ENCODE results near the gene ATG14. TPM values are rescaled to one million over a fixed set of nuclear protein-coding genes. Genes with fewer than 3 reads are reported as not detected.
A peak's percentile ranks its signal among the peaks of the same experiment; 100 is the strongest.
"Not testable (repeated sequence)": the region's sequence is repeated elsewhere in the genome, so short reads cannot be mapped to it uniquely, and the experiment has no call there.

Gene ATG14
- total RNA-seq, 1 donor from 2014 or later: 21.7 TPM

DNA sequence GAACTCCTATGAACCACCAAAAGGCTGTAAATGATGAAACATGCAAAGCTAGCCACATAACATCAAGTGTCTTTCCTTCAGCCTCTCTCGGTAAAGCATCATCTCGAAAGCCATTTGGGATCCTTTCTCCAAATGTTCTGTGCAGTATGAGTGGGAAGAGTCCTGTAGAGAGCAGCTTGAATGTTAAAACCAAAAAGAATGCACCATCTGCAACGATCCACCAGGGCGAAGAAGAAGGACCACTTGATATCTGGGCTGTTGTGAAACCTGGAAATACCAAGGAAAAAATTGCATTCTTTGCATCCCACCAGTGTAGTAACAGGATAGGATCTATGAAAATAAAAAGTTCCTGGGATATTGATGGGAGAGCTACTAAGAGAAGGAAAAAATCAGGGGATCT lies 61.2 kb downstream of the ATG14 start:
- DNase-seq: no peak

DNA sequence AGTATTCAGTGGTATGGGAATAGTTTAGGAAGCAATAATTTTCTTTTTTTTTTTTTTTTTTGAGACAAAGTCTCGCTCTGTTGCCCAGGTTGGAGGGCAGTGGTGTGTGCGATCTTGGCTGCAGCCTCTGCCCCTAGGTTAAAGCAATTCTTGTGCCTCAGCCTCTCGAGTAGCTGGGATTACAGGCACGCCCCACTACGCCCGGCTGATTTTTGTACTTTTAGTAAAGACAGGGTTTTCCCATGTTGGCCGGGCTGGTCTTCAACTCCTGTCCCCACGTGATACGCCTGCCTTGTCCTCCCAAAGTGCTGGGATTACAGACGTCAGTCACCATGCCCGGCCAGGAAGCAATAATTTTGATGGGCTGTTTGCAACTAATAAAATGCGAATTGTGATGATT lies 62.1 kb downstream of the ATG14 start:
- no peak for DNase-seq

- no peak for DNase-seq
Observed at GRCh38 chr14:55348766-55349453, 62.7 kb downstream of the ATG14 start.

DNA sequence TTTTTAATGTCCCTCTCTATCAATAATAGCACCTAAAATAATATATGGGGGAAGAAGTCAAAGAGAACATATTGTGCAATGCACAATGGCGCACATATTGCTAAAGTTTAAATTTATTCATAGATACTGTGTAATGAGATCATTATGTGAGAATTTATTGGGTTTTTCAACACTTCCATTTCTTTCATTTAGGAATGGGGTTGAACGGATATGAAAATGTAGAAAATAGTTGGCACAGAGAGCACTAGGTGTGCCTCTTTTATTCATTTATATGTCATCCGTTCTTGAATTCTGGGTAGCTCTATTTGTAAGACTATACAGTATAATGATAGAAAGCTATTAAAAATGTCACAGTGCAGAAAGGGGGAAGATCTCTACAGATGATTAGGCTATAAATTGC lies 63.9 kb downstream of the ATG14 start:
- no peak for DNase-seq

DNA sequence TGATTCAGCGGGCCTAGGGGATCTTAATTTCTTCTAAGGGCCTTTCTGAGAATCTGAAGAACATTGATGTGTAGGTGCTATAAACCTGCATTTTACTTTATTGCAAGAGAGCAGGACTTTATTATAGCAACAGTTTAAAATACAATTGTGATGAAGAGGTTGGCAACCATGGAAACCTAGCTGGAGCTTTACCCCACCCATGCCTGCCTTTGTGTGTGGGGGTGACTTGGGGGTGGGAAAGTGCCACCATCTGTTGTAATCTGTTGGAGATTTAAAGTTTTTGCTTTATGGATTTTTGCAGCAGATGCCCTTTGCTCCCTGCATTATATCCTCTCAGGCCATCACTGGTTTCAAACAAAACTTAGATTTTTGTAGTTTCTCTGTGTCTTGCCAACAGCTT lies 64.6 kb downstream of the ATG14 start:
- no peak for DNase-seq

GRCh38 chr14:55344582-55345163 lies 67.0 kb downstream of the ATG14 start:
- DNase-seq: not testable (repeated sequence)

- DNase-seq: no peak
Observed at GRCh38 chr14:55341781-55342180, 69.8 kb downstream of the ATG14 start.

DNA sequence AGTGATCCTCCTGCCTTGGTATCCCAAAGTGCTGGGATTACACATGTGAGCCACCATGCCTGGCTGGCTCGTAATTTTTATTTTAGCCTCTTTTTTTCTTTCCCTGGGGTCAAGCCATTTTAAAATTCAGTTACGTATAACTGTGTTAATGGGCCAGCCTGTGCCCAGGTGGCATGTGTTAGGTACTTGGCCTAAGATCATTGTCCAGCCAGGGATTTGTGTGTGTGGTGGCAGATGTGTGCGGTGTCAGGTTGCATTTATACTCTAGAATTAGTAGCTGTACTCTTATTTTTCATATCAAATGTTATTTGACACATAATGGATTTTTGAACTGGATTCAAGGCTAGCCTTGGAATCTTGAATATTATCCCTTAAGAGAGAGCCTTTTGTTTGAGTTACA lies 71.1 kb downstream of the ATG14 start:
- DNase-seq: no peak

- no peak for DNase-seq
Observed at GRCh38 chr14:55339770-55340169, 71.9 kb downstream of the ATG14 start.

DNA sequence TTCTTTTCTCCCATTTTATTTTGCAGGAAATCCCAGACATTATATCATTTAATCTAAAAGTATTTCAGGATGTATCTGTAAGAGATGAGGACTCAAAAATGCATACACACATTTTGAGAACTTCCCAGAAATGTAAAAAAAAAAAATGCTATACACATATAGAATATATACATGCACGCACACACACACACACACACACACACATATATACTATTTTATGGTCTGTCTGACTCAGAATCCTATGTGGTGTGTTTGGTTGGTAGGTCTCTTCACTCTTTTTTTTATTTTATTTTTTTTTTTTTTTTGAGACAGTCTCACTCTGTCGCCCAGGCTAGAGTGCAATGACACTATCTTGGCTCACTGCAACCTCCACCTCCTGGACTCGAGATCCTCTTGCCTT lies 74.9 kb downstream of the ATG14 start:
- DNase-seq: no peak

GRCh38 chr14:55336162-55336561 lies 75.5 kb downstream of the ATG14 start:
- DNase-seq: peak; percentile 29

DNA sequence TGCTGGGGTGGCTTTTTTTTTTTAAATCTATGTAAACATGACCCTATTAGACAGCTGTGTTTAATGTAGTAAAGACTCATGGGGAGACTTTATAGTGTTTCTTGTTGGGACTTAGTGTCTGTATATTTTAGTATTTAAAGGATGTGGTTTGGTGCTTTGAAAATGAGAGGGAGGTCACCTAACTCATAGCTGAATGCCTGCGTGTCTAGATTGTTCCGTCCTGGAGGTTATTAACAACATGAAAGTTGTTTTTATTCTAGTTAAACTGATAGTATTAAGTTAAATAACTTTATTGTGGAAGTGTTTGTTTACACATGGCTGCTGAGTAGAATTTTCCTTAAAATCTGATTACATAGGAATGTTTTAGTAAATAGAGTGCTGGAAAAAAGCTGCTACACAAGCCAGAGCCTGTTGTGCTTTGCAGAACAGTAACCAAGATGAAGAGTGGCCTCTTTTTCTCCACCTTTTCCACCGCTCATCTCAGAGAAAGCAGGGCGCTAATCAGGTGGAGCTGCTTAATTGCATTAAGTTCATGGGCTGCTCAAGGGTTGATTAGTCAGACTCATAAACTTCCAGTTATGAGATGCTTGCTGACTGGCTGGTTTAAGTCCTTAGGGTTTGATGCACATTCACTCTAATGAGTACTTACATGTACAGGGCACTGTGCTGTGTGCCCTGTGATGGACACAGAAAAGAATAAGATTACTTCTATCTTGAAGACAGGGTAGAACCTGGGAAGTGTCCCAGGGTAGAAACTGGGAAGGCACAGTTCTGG lies 77.7 kb downstream of the ATG14 start:
- no peak for DNase-seq

- DNase-seq: no peak
Observed at GRCh38 chr14:55332654-55333570, 78.7 kb downstream of the ATG14 start.

GRCh38 chr14:55329999-55330710 lies 81.5 kb downstream of the ATG14 start:
- no peak for DNase-seq

GRCh38 chr14:55328317-55328716 lies 83.3 kb downstream of the ATG14 start:
- no peak for DNase-seq

DNA sequence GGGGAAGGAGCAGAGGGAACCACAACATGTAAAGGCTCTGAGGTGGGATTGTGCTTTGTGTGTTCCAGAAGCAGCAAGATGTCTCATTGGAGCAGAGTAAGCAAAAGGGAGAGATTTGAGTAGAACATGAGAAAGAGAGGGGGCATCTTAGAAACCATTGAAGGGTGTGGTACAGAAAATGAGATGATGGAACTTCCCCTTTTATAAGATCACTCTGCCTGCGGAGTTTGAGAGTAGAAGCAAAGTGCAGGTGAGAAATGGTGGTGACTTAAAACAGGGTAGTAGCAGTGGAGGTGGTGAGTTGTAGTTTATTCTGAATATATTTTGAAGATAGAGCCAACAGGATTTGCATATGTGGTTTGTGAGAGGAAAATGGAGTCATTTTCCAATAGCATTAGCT lies 84.5 kb downstream of the ATG14 start:
- no peak for DNase-seq

DNA sequence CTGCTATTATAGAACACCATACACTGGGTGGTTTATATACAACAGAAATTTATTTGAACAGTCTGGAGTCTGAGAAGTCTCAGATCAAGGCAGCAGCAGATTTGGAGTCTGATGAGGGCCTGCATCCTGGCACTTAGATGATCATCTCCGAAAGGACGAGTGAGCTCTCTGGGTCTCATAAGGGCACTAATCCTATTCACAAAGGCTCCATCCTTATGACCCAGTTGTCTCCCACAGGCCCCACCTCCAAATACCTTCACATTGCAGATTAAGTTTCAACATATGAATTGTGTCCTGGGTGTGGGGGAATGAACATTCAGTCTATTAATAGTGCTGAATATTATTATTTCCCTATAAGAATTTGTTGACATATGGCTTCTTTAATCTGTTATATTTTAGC lies 86.8 kb downstream of the ATG14 start:
- DNase-seq: no peak

DNA sequence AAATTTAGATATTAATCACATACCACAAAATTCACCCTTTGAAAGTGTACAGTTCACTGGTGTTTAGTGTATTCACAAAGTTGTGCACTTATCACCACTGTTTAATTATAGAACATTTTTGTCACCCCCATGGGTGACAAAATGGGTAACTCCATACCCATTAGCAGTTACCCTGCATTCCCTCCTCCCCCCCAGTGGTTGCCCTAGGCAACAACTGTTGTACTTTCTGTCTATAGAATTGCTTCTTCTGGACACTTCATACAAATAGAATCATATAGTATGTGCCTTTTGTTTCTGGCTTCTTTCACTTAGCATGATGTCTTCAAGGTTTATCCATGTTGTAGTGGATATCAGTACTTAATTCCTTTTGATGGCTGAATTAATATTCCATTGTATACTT lies 87.7 kb downstream of the ATG14 start:
- no peak for DNase-seq

DNA sequence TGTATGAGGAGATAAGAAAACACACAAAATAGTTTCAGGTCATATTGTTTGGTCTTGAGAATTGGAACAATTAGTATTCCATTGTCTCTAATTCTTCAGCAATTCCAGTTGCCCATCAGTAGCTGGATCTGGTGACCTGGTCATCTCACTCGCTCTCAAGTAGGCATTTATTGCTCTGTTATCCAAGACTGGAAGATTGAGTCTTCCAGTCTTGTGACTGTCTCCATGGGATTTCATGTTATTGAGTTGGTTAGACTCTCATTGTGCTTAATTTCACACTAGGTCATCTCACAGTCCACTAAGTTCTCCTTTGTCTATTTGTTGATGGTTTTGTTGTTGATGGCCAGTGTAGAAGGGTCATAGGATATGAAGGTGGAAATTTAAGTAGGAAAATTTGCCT lies 92.9 kb downstream of the ATG14 start:
- DNase-seq: no peak

- DNase-seq: no peak
Observed at GRCh38 chr14:55317542-55318306, 93.9 kb downstream of the ATG14 start.

- DNase-seq: no peak
Observed at GRCh38 chr14:55316564-55316963, 95.1 kb downstream of the ATG14 start.

All from tongue (tissue), 2 donors.